ENCODE results near the gene UBE2J1.
"Not testable (repeated sequence)": the region's sequence is repeated elsewhere in the genome, so short reads cannot be mapped to it uniquely, and the experiment has no call there.

The UBE2J1 gene

GRCh38 chr6:89352278-89353117 lies at the start of gene UBE2J1:
Gene UBE2J1 (minus strand): TSS chr6:89352722. CDS start chr6:89352569, 153 bp downstream.
- peak; percentile 42 for DNase-seq

- no peak for DNase-seq
These were observed 48.4 kb upstream of the UBE2J1 start for GRCh38 chr6:89400912-89401399.

- DNase-seq = no peak
These were observed 47.5 kb upstream of the UBE2J1 start for GRCh38 chr6:89400050-89400449.

DNA sequence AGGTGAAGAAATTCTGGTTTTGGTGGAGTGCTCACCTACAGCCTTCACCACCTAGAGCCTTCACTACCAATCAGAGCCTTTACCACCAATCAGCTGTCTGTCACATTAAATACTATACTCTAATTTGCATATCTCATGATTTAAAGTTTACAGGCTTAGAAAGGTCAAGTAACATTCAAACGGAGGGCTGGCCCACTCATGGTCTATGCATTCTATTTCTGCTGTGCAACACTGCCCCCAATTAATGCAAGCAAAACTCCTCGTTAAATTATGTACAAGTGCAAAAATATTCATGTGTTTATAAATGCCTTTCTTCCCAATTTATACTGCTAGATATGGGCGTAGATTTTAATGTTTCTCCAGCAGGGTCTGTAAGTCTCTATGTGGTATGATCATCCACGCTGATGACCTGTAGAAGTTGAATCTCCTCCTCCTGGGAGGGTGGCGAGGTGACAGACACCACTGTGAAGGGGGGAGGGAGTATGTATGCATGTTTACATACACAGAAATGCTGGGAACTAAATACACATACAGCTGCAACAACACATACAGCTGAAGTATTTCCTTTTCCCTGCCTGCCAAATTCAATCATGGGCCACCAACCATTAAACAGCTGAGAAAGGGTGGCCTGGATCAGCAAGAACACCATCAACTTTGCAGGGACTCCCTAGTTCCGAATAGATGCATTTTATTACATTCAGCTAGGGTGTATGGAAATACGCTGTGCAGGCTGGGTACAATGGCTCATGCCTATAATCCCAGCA lies 46.4 kb upstream of the UBE2J1 start:
- no peak for DNase-seq

- not testable (repeated sequence) for DNase-seq
These were observed 45.4 kb upstream of the UBE2J1 start for GRCh38 chr6:89397884-89398283.

- no peak for DNase-seq
These were observed 41.1 kb upstream of the UBE2J1 start for GRCh38 chr6:89393659-89394058.

DNA sequence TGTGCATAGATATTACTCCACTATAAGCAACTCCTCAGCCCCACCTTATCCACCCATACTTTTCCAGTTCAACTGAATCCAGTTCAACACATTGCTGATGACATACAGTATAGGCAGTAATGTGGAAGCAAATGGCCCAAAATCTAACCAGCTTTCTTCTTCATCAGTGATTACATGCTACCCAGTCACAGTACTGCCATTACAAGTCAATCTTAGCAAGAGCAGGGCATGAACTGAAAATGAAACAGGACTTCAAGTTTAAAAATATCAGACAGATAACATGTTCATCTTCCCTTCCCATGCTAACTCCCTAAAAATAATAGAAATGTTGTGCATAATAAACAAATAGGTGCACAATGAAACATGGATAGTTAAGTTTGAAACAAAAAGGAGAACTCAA lies 40.3 kb upstream of the UBE2J1 start:
- DNase-seq = no peak

GRCh38 chr6:89388846-89389245 lies 36.3 kb upstream of the UBE2J1 start:
- no peak for DNase-seq

DNA sequence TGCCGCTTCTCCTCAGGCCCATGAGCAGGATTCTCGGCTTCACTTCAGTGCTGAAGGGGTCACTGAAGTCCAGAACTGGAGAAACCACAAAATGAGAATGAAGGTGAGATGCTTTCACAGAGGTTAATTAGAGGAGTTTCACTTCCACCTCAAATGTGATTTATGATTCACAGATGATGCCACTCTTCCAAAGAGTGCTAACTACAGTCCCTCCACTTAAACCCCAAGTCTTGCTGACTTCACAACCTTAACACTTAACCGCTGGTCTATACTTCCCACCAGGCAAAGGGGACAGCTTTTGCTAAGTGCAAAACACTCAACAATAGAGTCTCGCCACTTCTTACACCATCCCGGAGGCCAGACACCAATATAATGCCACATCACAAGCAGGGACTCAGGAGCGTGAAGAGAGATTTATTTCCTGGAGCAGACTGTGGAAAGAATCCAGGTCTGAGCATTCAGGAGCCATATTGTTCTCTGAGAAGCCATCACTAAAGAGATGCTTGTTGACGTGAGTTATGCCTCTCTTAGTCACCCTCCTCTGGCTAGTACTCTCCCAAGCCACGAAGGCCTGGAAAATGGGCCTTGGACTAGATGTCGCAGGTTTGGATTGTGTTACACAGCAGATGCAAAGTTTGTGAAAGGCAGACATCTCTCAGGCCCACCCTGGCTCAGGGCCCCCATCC lies 35.1 kb upstream of the UBE2J1 start:
- no peak for DNase-seq

DNA sequence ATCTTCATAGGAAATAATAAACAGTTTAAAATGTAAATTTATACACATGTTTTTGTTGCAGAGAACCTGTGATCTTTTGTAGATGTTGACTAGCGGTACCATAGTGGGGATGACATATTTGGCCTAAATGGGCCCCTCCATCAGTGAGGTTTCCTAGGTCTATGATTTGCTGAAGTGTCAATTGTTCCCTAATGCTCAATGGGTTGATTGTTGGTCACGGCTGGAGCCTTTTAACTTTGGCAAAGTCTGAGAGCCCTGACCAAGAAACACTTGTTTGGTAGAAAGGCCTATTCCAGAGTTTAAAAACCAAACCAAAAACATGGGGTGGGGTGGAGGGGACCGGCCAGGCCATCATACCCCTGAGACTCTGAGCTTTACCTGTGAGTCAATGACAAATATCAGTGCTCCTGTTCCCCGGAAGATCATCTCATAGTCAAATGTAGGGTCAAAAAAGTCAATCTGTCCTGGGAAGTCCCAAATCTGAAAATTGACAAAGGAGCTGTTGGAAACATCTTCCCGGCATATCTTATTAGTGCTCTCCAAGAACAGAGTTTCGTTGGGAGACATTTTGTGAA lies 34.5 kb upstream of the UBE2J1 start:
- no peak for DNase-seq

- no peak for DNase-seq
These were observed 33.3 kb upstream of the UBE2J1 start for GRCh38 chr6:89385846-89386245.

- DNase-seq = peak; percentile 16
These were observed 32.7 kb upstream of the UBE2J1 start for GRCh38 chr6:89385156-89385667.

GRCh38 chr6:89381031-89381430 lies 28.5 kb upstream of the UBE2J1 start:
- DNase-seq = no peak

DNA sequence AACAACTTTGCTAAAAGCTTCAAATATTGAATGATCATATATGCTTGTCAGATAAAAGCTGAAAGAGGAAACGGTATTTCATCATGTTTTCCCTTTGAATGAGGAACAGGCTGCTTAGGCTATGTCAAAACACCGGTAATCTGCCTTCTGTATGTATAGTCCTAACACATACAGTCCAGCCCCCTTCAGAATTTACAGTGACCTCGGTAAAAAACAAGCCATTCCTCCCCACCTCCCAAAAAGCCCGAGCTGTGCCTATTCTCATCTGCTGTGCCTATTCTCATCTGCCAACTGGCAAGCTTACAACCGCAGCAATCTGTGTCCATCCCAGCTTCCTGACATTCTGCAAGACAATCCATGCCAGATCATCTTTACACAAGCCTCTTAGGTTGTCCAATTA lies 26.8 kb upstream of the UBE2J1 start:
- no peak for DNase-seq

GRCh38 chr6:89378628-89379027 lies 26.1 kb upstream of the UBE2J1 start:
- no peak for DNase-seq

- DNase-seq = peak; percentile 81
These were observed 23.1 kb upstream of the UBE2J1 start for GRCh38 chr6:89375427-89376267.

GRCh38 chr6:89372506-89372901 lies 20.0 kb upstream of the UBE2J1 start:
- DNase-seq = no peak

DNA sequence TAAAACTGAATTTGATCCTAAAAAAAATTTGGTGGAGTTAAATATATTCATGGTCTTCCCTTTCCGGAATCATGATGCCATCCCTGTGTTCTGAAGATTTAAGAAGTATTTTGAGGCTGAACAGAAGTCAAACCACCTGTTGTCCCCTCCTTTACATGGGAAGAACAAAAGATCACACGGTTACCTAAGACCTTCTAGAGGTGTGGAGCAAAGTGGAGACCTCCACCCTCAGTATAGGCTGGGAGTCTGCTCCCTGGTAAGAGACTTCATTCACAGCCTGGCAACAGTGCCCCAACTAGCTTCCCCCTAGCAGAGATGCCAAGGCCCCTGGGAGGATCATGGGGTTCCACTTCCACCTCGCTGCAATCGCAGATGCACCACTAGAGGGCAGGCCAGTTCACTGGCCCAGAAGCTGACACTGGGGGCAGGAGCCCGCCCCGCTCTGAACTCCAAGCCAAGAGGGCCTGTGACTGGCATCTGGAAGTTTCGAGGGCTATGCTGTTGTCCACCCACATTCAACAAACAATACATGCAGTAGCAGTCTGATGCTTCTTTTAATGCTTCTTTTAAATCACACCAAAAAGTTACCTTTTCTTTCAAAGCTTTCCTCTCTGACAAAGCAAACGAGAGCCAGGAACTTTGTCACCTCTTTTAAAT lies 19.5 kb upstream of the UBE2J1 start:
- peak; percentile 6 for DNase-seq

DNA sequence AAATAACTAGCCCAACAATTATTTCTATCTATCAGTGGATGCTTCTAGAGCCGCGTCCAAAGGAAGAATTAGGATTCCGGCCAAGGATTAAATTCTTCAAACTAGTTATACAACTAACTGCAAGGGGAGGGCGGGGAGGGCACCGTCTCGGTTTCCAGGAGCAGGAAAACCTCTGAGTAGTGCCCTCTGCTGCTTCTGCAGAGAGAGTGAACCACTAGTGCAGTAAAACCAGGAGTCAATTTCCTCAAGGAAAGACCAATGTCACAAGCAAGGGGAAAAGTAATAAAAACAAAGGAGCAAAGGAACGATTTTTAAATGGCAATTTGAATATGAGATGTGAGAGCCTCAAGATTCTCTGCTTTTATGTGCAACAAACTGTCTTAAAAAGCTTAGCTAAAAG lies 16.5 kb upstream of the UBE2J1 start:
- no peak for DNase-seq

DNA sequence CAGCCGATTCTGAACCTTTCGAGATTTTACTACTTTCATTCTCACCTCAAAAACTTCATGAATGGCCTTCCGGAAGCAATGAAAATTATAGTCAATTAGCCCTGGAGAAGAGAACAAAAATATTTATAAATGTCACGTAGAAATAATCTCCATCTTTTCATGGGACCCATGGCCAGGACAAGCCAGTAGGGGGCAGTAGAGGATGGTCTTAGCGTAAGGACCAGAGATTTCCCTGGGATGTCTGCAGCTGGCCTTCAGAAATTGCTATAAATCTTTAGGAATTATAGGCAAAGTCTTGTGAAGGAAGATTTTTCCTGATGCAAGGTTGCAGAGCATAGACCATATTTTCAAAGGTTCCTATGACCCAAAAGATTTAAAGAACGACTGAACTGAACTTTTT lies 15.6 kb upstream of the UBE2J1 start:
- peak; percentile 2 for DNase-seq

DNA sequence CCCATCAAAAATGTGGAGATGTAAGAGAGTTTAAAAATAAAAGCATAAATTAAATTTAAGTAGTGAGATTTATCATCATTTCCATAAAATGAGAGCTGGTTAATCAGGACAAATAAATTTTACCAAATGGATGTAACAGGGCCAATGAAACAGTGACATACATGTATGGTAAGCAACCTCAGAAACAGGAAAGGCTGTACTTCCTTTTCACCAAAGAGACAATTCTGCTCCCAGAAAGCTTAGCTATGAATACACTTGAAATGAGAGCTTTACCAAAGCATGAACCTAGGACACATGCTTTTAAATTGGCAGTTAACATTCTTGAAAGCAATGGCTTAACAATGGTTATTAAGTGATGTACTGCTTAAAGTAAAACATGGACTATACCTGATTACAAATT lies 12.1 kb upstream of the UBE2J1 start:
- no peak for DNase-seq
